ENCODE data around the gene OSBPL10. TPM values are rescaled to one million over a fixed set of nuclear protein-coding genes. Genes with fewer than 3 reads are reported as not detected.
"Not testable (repeated sequence)": the region's sequence is repeated elsewhere in the genome, so short reads cannot be mapped to it uniquely, and the experiment has no call there.

The OSBPL10 gene
- total RNA-seq, 2 experiments from 2014 or later: 6.1 to 6.4 TPM

DNA sequence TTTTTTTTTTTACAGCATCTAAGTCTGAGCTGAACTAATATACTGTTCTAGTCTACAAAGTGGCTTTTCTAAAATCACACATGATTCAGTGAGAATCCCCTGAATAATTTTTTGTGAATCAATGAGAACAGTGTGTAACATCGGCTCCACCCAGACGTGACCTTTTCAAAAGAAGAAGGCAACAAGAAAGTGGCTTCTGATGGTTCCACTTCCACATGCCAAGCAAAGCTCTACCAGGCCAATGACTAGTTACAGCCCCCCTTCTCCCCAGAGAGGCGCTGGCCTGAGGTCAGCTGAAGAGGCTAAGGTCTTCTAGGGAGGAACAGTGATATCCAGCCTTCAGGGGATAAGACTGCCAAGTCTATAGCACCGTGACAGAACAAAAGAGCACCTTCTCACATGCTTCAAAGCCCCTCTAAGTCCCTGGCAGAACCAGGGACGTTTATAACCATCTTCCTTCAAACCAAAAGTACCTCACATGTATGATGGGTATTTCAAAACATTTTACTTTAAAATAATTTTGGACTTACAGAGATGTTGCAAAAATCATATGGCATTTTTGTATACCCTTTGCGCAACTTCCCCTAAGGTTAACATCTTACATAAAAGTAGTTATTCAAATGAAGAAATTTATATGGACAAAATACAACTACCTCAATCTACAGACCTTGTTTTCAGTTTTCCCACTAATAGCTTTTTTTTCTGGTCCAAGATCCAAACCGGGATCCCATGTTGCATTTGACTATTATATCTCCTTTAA, 177.9 kb downstream of the OSBPL10 start:
- H3K4me3 Mint-ChIP-seq: no peak overlapping the region
- no peaks in the 10 kb centered on the region for H3K9me3 Mint-ChIP-seq
- intact Hi-C loops (cut with micrococcal nuclease): no loop called here
- CTCF ChIA-PET: interaction anchor here (0.6 kb wide), 1 partner anchor 237 kb away, joined by 4 read pairs; no protein-coding TSS in a partner anchor
- peaks cover 2% of the 10 kb centered on the region for H3K27me3 Mint-ChIP-seq (ENCODE audit: low read depth)
- H3K4me1 Mint-ChIP-seq (ENCODE audit: low read depth): no peaks in the 10 kb centered on the region
- no peaks in the 10 kb centered on the region for H3K36me3 Mint-ChIP-seq (ENCODE audit: low read depth)
- no peak for DNase-seq
- H3K27ac Mint-ChIP-seq: no peak overlapping the region

- DNase-seq: no peak
- H3K27ac Mint-ChIP-seq: no peak overlapping the region
- no peaks in the 10 kb centered on the region for H3K9me3 Mint-ChIP-seq
- intact Hi-C loops (cut with micrococcal nuclease): no loop called here
- no peaks in the 10 kb centered on the region for H3K4me1 Mint-ChIP-seq (ENCODE audit: low read depth)
- H3K27me3 Mint-ChIP-seq (ENCODE audit: low read depth): no peaks in the 10 kb centered on the region
- H3K36me3 Mint-ChIP-seq (ENCODE audit: low read depth): no peaks in the 10 kb centered on the region
- no peak overlapping the region for H3K4me3 Mint-ChIP-seq
- CTCF ChIA-PET: no interaction called here
Observed at GRCh38 chr3:31800436-31800835, 180.6 kb downstream of the OSBPL10 start.

GRCh38 chr3:31798840-31799239, 182.2 kb downstream of the OSBPL10 start:
- no peaks in the 10 kb centered on the region for H3K36me3 Mint-ChIP-seq (ENCODE audit: low read depth)
- DNase-seq: no peak

DNA sequence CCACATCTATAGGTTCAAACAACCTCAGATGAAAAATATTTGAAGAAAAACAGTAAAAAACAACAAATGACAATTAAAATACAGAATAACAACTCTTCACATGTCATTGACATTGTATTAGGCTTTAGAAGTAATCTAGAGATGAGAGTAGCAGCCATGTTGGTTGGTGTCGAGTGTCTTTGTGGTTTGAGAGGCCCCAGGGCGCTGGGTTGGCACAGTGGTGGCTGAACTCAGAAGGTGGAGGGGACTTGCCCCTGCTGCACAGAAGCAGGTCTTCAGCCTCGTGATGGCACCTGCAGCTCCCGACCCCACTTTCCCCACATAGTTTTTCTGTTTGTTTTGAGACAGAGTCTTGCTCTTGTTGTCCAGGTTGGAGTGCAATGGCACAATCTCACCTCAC, 187.2 kb downstream of the OSBPL10 start:
- intact Hi-C loops (cut with micrococcal nuclease): no loop called here
- CTCF ChIA-PET: no interaction called here

More at GRCh38 chr3:31798840-31799239, 182.2 kb downstream of the OSBPL10 start:
- H3K4me1 Mint-ChIP-seq (ENCODE audit: low read depth): no peaks in the 10 kb centered on the region
- H3K9me3 Mint-ChIP-seq: no peaks in the 10 kb centered on the region
- H3K27me3 Mint-ChIP-seq (ENCODE audit: low read depth): no peaks in the 10 kb centered on the region
- H3K4me3 Mint-ChIP-seq: no peak overlapping the region
- CTCF ChIA-PET: no interaction called here
- intact Hi-C loops (cut with micrococcal nuclease): no loop called here
- H3K27ac Mint-ChIP-seq: no peak overlapping the region

GRCh38 chr3:31791090-31791430, 190.0 kb downstream of the OSBPL10 start:
- Mint-ChIP-seq H3K4me1 (ENCODE audit: low read depth) (no peaks in the 10 kb centered on the region), H3K36me3 (ENCODE audit: low read depth) (no peaks in the 10 kb centered on the region), H3K4me3 (no peak overlapping the region), H3K27me3 (ENCODE audit: low read depth) (peaks cover 3% of the 10 kb centered on the region), H3K9me3 (no peaks in the 10 kb centered on the region), H3K27ac (no peak overlapping the region)
- no peak for DNase-seq
- intact Hi-C loops (cut with micrococcal nuclease): no loop called here
- CTCF ChIA-PET: interaction anchor here (0.6 kb wide), 1 partner anchor 49 kb away, joined by 3 read pairs; no protein-coding TSS in a partner anchor

More for the DNA sequence above, 187.2 kb downstream of the OSBPL10 start:
- Mint-ChIP-seq H3K36me3 (ENCODE audit: low read depth) (no peaks in the 10 kb centered on the region), H3K27ac (no peak overlapping the region), H3K4me3 (no peak overlapping the region), H3K4me1 (ENCODE audit: low read depth) (no peaks in the 10 kb centered on the region), H3K9me3 (no peaks in the 10 kb centered on the region), H3K27me3 (ENCODE audit: low read depth) (peaks cover 3% of the 10 kb centered on the region)
- DNase-seq: no peak

DNA sequence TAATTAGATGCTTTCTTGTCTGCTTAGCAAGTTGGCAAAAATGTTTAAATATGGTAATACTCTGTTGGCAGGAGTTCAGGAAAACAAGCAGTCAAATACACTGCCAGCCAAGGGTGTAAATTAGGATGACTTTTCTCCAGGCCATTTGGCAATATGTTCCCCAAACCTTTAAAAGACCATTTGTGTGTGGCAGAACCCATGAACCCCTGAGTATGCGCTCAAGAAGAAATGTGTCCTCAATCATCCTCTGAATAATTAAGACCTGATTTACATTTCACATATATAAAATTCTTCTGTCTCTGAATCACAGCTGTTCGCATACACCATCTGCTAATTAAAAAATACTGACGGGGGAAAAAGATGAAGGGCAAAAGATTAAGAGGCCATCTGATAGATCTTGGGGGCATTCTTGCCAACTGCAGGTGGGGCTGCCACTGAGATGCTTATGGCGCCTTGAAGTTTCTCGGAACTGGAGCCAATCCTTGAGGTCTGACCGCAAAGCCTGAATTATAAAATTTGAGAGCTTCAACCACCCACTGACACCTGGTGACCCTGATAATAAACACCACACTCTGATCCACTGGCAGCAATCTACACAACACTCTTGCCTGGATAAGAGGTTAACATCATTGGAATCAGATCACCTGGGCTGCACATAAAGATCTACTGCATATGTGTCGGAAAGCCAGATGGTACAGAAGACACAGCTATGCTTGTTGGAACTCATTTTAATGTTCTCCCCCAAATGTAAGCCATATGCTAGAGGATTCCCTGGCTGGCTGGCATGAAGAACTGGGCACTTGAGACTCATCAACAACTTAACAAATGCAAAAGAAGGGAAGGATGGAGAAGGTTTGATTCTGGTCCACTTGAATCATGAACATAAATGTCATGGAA, 190.6 kb downstream of the OSBPL10 start:
- H3K27me3 Mint-ChIP-seq (ENCODE audit: low read depth): peaks cover 3% of the 10 kb centered on the region
- CTCF ChIA-PET: no interaction called here
- no peaks in the 10 kb centered on the region for H3K9me3 Mint-ChIP-seq
- H3K4me1 Mint-ChIP-seq (ENCODE audit: low read depth): no peaks in the 10 kb centered on the region
- H3K27ac Mint-ChIP-seq: no peak overlapping the region
- no peak for DNase-seq
- no peaks in the 10 kb centered on the region for H3K36me3 Mint-ChIP-seq (ENCODE audit: low read depth)
- intact Hi-C loops (cut with micrococcal nuclease): no loop called here
- no peak overlapping the region for H3K4me3 Mint-ChIP-seq

DNA sequence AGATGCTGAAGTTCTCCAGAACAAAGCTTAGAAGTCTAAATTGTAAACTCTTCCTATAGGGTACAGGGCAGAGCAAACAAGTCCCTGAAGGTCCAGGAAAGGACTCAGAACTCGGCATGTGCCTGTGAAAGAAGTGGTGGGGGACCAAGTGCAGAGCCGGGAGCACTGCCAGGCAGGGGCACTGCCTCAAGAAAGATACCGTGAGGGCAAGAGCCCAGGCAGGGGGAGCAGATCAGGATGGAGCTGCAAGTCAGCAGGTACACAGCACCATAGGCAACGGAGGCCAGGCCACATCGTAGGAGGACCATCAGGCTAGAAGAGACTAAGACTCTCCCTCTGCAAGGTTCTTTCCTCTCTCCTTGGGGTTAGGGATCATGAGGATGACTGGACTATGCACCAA, 191.6 kb downstream of the OSBPL10 start:
- no peak overlapping the region for H3K27ac Mint-ChIP-seq
- CTCF ChIA-PET: no interaction called here
- H3K27me3 Mint-ChIP-seq (ENCODE audit: low read depth): peaks cover 3% of the 10 kb centered on the region

DNA sequence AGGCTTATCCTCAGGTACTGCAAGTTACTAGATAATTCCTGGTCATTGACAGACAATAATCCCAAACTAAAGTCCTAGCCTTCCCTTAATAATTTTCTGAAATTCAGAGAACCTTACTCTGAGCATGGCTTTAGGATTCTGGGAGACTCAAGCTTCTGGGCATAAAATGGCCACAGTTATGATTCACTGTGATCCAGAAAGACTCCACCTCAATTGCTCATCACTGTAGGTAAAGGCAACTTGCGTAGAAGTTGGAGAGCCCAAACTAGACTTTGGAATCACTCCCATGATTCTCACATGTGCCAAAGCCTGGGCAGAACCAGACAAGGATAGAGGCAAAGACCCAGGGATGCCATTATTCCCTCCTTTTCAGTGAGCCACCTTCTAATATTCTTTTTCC, 195.3 kb downstream of the OSBPL10 start:
- CTCF ChIA-PET: interaction anchor here (1.2 kb wide), 1 partner anchor 11 kb away, joined by 3 read pairs; no protein-coding TSS in a partner anchor
- Mint-ChIP-seq H3K4me3 (no peak overlapping the region), H3K36me3 (ENCODE audit: low read depth) (no peaks in the 10 kb centered on the region)

More for the DNA sequence above, 191.6 kb downstream of the OSBPL10 start:
- Mint-ChIP-seq H3K4me1 (ENCODE audit: low read depth) (no peaks in the 10 kb centered on the region), H3K9me3 (no peaks in the 10 kb centered on the region), H3K36me3 (ENCODE audit: low read depth) (no peaks in the 10 kb centered on the region), H3K4me3 (no peak overlapping the region)
- intact Hi-C loops (cut with micrococcal nuclease): no loop called here
- no peak for DNase-seq

DNA sequence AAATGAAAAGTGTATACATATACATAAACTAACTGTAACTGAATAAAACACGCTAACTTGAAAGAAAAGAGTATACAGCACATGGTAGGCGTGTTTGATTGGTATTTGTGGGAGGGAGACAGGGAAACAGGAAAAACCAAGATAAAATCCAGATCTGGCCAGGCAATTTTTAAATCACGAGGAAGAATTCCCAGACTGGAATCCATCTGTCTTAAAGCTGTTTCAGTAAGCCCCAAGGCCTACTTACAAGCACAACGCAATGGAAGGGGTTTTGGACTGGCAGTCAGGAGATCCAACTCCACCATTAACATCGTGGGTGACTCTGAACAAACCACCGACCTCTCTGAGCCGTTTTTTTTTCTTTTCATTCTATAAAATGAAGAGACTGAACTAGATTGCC, 195.8 kb downstream of the OSBPL10 start:
- Mint-ChIP-seq H3K36me3 (ENCODE audit: low read depth) (no peaks in the 10 kb centered on the region), H3K9me3 (no peaks in the 10 kb centered on the region), H3K27ac (no peak overlapping the region), H3K4me3 (no peak overlapping the region), H3K4me1 (ENCODE audit: low read depth) (no peaks in the 10 kb centered on the region), H3K27me3 (ENCODE audit: low read depth) (peaks cover 5% of the 10 kb centered on the region)
- intact Hi-C loops (cut with micrococcal nuclease): no loop called here
- no peak for DNase-seq
- CTCF ChIA-PET: no interaction called here

More for the DNA sequence above, 195.3 kb downstream of the OSBPL10 start:
- no peaks in the 10 kb centered on the region for H3K9me3 Mint-ChIP-seq
- intact Hi-C loops (cut with micrococcal nuclease): no loop called here
- peaks cover 3% of the 10 kb centered on the region for H3K27me3 Mint-ChIP-seq (ENCODE audit: low read depth)
- H3K27ac Mint-ChIP-seq: no peak overlapping the region
- no peaks in the 10 kb centered on the region for H3K4me1 Mint-ChIP-seq (ENCODE audit: low read depth)
- no peak for DNase-seq

GRCh38 chr3:31783851-31784250, 197.2 kb downstream of the OSBPL10 start:
- DNase-seq; H3K27me3 Mint-ChIP-seq (ENCODE audit: low read depth); H3K27ac Mint-ChIP-seq; H3K9me3 Mint-ChIP-seq; CTCF ChIA-PET; H3K4me1 Mint-ChIP-seq (ENCODE audit: low read depth); H3K4me3 Mint-ChIP-seq; intact Hi-C loops (cut with micrococcal nuclease); H3K36me3 Mint-ChIP-seq (ENCODE audit: low read depth): not testable (repeated sequence)

GRCh38 chr3:31782306-31782705, 198.8 kb downstream of the OSBPL10 start:
- H3K27ac Mint-ChIP-seq; H3K27me3 Mint-ChIP-seq (ENCODE audit: low read depth); H3K4me3 Mint-ChIP-seq; DNase-seq; intact Hi-C loops (cut with micrococcal nuclease); CTCF ChIA-PET; H3K9me3 Mint-ChIP-seq; H3K4me1 Mint-ChIP-seq (ENCODE audit: low read depth); H3K36me3 Mint-ChIP-seq (ENCODE audit: low read depth): not testable (repeated sequence)

GRCh38 chr3:31779514-31779913, 201.5 kb downstream of the OSBPL10 start:
- Mint-ChIP-seq H3K27me3 (ENCODE audit: low read depth) (peaks cover 4% of the 10 kb centered on the region), H3K4me1 (ENCODE audit: low read depth) (peaks cover 5% of the 10 kb centered on the region), H3K27ac (no peak overlapping the region), H3K36me3 (ENCODE audit: low read depth) (no peaks in the 10 kb centered on the region), H3K4me3 (no peak overlapping the region), H3K9me3 (no peaks in the 10 kb centered on the region)
- CTCF ChIA-PET: interaction anchor here (0.9 kb wide), 1 partner anchor 25 kb away, joined by 3 read pairs; no protein-coding TSS in a partner anchor
- DNase-seq: no peak
- intact Hi-C loops (cut with micrococcal nuclease): no loop called here

Data from activated naive CD4-positive, alpha-beta T cell treated with anti-CD3 and anti-CD28 coated beads for 36 hours (primary cell).